Prostate gland (tissue), 2 donors: ENCODE data around the gene PSMB4.

Experiments
- CTCF ChIP-seq, 4 experiments: fragments of 200-600 bp in 2 of 4; fragments of 450-650 bp in 2 of 4; sonication (generic) in 2 of 4; IDR thresholded peaks; 1 replicate in 3 of 4; 2 replicates in 1 of 4; pipeline ENCODE4 v1.5.1; 2016 to 2019; ENCODE audit warnings: antibody characterized with exemption in 4 of 4, mild to moderate bottlenecking in 2 of 4, moderate library complexity in 2 of 4
- POLR2A ChIP-seq: fragments of 450-650 bp; IDR thresholded peaks from one replicate; pipeline ENCODE4 v1.6.1; 2016; ENCODE audit warnings: antibody characterized with exemption, mild to moderate bottlenecking
- POLR2AphosphoS5 ChIP-seq: sonication (generic); formaldehyde crosslinking; IDR thresholded peaks from one replicate; pipeline ENCODE4 v1.6.1; 2017; ENCODE audit warnings: antibody characterized with exemption

GRCh38 chr1:151428068-151428467 lies 28.7 kb downstream of the PSMB4 start:
- TF ChIP-seq POLR2A (no peak), CTCF (IDR thresholded peaks at IDR 0.05) (no peak), POLR2AphosphoS5 (no peak)
